ENCODE measurements around the gene GOLGA6B.

The GOLGA6B gene

DNA sequence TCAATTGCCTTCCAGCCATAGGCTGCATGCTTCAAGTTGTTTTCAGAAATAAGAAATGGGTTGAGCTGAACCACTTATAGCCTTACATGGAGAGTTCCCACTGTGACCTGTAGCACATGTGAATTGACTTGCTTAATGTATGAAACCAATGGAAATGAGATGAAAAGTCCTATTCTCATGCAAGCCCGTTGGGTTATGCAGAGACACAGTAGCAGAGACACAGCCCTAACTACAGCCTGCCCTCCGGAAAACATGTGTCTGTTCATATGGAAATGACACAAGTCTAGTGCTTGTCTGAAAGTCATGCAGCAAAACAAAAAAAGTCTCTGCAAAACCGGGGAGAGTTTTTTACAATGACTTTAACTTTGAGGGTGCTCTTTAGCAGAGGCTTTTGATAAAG lies 17.0 kb downstream of the GOLGA6B start:
- TF ChIP-seq, protein P1, sequence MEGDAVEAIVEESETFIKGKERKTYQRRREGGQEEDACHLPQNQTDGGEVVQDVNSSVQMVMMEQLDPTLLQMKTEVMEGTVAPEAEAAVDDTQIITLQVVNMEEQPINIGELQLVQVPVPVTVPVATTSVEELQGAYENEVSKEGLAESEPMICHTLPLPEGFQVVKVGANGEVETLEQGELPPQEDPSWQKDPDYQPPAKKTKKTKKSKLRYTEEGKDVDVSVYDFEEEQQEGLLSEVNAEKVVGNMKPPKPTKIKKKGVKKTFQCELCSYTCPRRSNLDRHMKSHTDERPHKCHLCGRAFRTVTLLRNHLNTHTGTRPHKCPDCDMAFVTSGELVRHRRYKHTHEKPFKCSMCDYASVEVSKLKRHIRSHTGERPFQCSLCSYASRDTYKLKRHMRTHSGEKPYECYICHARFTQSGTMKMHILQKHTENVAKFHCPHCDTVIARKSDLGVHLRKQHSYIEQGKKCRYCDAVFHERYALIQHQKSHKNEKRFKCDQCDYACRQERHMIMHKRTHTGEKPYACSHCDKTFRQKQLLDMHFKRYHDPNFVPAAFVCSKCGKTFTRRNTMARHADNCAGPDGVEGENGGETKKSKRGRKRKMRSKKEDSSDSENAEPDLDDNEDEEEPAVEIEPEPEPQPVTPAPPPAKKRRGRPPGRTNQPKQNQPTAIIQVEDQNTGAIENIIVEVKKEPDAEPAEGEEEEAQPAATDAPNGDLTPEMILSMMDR (IDR thresholded peaks at IDR 0.05), result no peak
- TF ChIP-seq ZFX (IDR thresholded peaks at IDR 0.05; ENCODE audit: borderline replicate concordance), result no peak
- no peak overlapping the region for H3K27ac ChIP-seq

DNA sequence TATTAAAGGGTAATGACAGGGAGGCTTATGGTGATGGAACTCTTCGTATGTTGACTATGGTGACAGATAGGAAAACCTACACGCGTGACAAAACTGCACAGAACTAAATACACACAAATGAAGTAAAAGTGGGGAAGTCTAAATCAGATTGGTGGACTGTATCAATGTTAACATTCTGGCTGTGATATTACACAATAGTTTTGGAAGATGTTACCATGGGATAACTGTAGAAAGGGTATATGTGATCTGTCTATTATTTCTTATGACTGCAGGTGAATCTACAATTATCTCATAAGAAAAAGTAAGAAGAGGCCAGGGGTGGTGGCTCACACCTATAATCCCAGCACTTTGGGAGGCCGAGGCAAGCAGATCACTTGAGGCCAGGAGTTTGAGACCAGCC lies 22.3 kb downstream of the GOLGA6B start:
- no peak overlapping the region for H3K27ac ChIP-seq
- no peak for TF ChIP-seq ZFX (IDR thresholded peaks at IDR 0.05; ENCODE audit: borderline replicate concordance)
- TF ChIP-seq, protein P1 (IDR thresholded peaks at IDR 0.05), result no peak

GRCh38 chr15:72680931-72681330 lies 26.4 kb downstream of the GOLGA6B start:
- TF ChIP-seq ZFX (IDR thresholded peaks at IDR 0.05; ENCODE audit: borderline replicate concordance), result no peak
- TF ChIP-seq, protein P1 (IDR thresholded peaks at IDR 0.05), result no peak

GRCh38 chr15:72682772-72683171 lies 28.3 kb downstream of the GOLGA6B start:
- TF ChIP-seq, protein P1 (IDR thresholded peaks at IDR 0.05), result no peak
- no peak for TF ChIP-seq ZFX (IDR thresholded peaks at IDR 0.05; ENCODE audit: borderline replicate concordance)
- H3K27ac ChIP-seq, result no peak overlapping the region

More at GRCh38 chr15:72680931-72681330, 26.4 kb downstream of the GOLGA6B start:
- H3K27ac ChIP-seq, result no peak overlapping the region

DNA sequence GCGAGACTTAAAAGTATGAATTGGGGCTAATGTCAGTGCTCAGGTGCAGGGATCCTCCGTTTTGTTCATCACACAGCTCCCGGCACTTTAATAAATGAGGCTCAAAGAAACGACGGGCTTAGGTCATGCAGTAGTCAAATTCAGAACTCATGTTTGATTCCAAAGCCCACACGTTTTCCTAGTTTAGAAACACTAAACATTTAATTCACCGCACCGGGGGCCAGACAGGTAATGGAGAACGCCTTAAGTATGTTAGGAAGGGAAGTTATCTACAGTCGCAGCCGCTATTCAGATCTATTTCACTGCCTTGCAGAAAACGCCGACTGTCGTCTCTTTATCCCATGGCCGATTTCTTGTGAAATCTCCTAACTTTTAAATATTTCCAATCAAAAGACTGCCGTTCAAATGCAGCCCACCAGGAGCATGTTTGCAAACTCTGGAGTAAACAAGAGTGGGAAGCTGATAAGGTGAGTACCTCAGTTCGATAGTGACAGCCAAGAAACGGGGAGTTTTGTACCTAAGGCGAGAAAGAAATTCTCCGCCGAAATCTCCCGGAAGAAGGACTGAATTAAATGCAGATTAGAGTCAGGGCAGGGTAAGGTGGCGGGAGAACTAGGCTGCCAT lies 30.9 kb downstream of the GOLGA6B start:
- TF ChIP-seq ZFX (IDR thresholded peaks at IDR 0.05; ENCODE audit: borderline replicate concordance), result no peak
- peak overlapping the region; percentile 97 for H3K27ac ChIP-seq

DNA sequence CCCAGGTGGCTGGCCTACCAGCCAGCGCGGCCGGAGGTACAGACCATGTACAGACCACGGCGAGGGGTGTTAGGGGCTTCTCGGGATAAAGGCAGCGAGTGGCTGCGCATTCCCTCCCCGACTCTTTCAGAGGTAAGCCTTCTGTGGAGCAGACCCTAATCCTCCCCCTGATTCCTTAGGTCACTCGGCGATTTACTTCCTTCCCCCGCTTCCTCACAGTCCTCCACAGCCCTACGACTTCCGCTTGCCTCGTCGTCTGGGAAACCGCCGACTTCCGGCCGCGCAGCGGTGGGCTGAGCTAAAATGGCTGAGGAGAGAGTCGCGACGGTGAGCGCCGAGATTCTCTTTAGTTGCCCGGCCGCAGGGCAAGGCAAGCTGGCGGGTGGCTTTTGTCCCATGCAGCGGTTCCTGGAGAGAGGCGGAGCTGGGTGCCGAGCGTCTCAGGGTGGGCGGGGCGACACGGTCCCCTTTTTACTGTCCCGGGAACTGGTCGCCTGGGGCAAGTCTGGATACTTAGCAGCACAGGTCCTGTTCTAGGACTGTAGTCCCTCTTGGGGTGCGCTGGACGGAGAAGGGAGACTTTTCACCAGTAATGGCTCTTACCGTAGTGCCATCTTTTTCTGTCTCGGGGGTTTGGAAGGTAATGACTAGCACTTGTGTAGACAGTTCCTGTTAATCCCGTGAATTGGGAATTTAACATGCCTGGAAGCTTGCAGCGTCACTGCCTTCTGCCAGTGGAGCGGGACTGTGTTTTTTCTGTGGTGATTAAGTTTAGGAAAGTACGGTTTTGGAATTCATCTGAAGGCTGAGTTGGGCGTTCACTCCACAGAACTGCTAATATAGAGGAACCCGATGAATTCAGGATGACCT lies 31.7 kb downstream of the GOLGA6B start, which contains the start of the genes BBS4 and HIGD2B:
Gene BBS4, plus strand, starts transcription at position 283 of the 870 bp plus-strand sequence. Its CDS starts 21 bp downstream, at position 304.
Gene HIGD2B, minus strand, starts transcription at position 258 of the 870 bp plus-strand sequence. CDS start 9,808 bp downstream, outside the sequence.
- TF ChIP-seq, protein P1 (IDR thresholded peaks at IDR 0.05), result no peak
- no peak for TF ChIP-seq ZFX (IDR thresholded peaks at IDR 0.05; ENCODE audit: borderline replicate concordance)
- peak within 1 kb of the TSS; percentile 97 for H3K27ac ChIP-seq

- TF ChIP-seq, protein P1 (IDR thresholded peaks at IDR 0.05), result no peak
- TF ChIP-seq ZFX (IDR thresholded peaks at IDR 0.05; ENCODE audit: borderline replicate concordance), result no peak
- no peak overlapping the region for H3K27ac ChIP-seq
Measured at GRCh38 chr15:72688697-72689096, 34.2 kb downstream of the GOLGA6B start.
